GM12801 (cell line): Measurements from ENCODE around the gene RARB.

Source experiments
- CTCF ChIP-seq: IDR thresholded peaks from one replicate; pipeline ENCODE4 v1.5.1; 2011; ENCODE audit warnings: control low read depth; ENCODE audit not compliant: insufficient read length; ENCODE audit errors: extremely low read depth

Gene RARB

GRCh38 chr3:25589104-25589782 is 161.2 kb downstream of the RARB start:
- TF ChIP-seq CTCF: no peak

- TF ChIP-seq CTCF: no peak
Observed at GRCh38 chr3:25589783-25590258, 161.8 kb downstream of the RARB start.

- no peak for TF ChIP-seq CTCF
Observed at GRCh38 chr3:25592510-25592968, 164.5 kb downstream of the RARB start.

- TF ChIP-seq CTCF: no peak
Observed at GRCh38 chr3:25593001-25593400, 164.9 kb downstream of the RARB start.

GRCh38 chr3:25594007-25594502 is 166.0 kb downstream of the RARB start:
- no peak for TF ChIP-seq CTCF

- TF ChIP-seq CTCF: no peak
Observed at GRCh38 chr3:25597535-25598101, 169.6 kb downstream of the RARB start.

- no peak for TF ChIP-seq CTCF
Observed at GRCh38 chr3:25603703-25604102, 175.6 kb downstream of the RARB start.
